Effector memory CD8-positive, alpha-beta T cell (primary cell): ENCODE data around the gene AGPAT3.
A peak's percentile ranks its signal among the peaks of the same experiment; 100 is the strongest.

Source experiments
- ATAC-seq: fragments of 150-1000 bp; cut with Tn5 transposase; replicated peaks from 2 replicates; pipeline ENCODE4 v1.10.0; 2021; ENCODE audit warnings: mild to moderate bottlenecking, moderate library complexity
- DNase-seq, 3 experiments: peaks; one replicate each; pipeline ENCODE4 v3.0.0; 2021
- H3K27ac Mint-ChIP-seq, 2 donors: one replicate each; pipeline ENCODE4 v1.8.0; 2022; ENCODE audit warnings: mild to moderate bottlenecking in 2 of 2, mixed read lengths in 2 of 2, moderate library complexity in 2 of 2
- H3K27me3 Mint-ChIP-seq, 2 donors: one replicate each; pipeline ENCODE4 v1.8.0; 2022; ENCODE audit warnings: mixed read lengths in 2 of 2
- H3K36me3 Mint-ChIP-seq: one replicate; pipeline ENCODE4 v1.8.0; 2022; ENCODE audit warnings: mild to moderate bottlenecking, moderate library complexity, mixed read lengths; ENCODE audit not compliant: insufficient read depth
- H3K4me1 Mint-ChIP-seq, 2 donors: one replicate each; pipeline ENCODE4 v1.8.0; 2022; ENCODE audit warnings: low read depth in 2 of 2, mixed read lengths in 2 of 2
- H3K4me3 Mint-ChIP-seq, 2 donors: one replicate each; pipeline ENCODE4 v1.8.0; 2022; ENCODE audit warnings: mild to moderate bottlenecking in 2 of 2, mixed read lengths in 2 of 2, moderate library complexity in 2 of 2
- H3K9me3 Mint-ChIP-seq, 2 donors: one replicate each; pipeline ENCODE4 v1.8.0; 2022; ENCODE audit warnings: mixed read lengths in 2 of 2

Gene AGPAT3

GRCh38 chr21:43933680-43934079, 68.7 kb downstream of the AGPAT3 start:
- Mint-ChIP-seq H3K27me3 (no peaks in the 10 kb centered on the region), H3K4me3 (no peak overlapping the region), H3K36me3 (peaks cover 9% of the 10 kb centered on the region), H3K27ac (no peak overlapping the region), H3K9me3 (no peaks in the 10 kb centered on the region), H3K4me1 (peaks cover 18 to 34% of the 10 kb centered on the region in 2 donors)
- DNase-seq, result no peak
- ATAC-seq, result no peak

- Mint-ChIP-seq H3K4me3 (no peak overlapping the region), H3K4me1 (peaks cover 22 to 35% of the 10 kb centered on the region in 2 donors), H3K27ac (no peak overlapping the region), H3K9me3 (no peaks in the 10 kb centered on the region), H3K27me3 (no peaks in the 10 kb centered on the region), H3K36me3 (peaks cover 9% of the 10 kb centered on the region)
- no peak for DNase-seq
- ATAC-seq, result no peak
Observed at GRCh38 chr21:43934116-43934515, 69.1 kb downstream of the AGPAT3 start.

- Mint-ChIP-seq H3K4me3 (no peak overlapping the region), H3K27me3 (no peaks in the 10 kb centered on the region), H3K4me1 (peaks cover 23 to 36% of the 10 kb centered on the region in 2 donors), H3K36me3 (peaks cover 9% of the 10 kb centered on the region), H3K9me3 (no peaks in the 10 kb centered on the region), H3K27ac (no peak overlapping the region)
- no peak for ATAC-seq
- DNase-seq, result no peak
Observed at GRCh38 chr21:43934716-43935705, 70.0 kb downstream of the AGPAT3 start.

GRCh38 chr21:43935711-43936110, 70.7 kb downstream of the AGPAT3 start:
- Mint-ChIP-seq H3K9me3 (no peaks in the 10 kb centered on the region), H3K27me3 (no peaks in the 10 kb centered on the region), H3K4me3 (no peak overlapping the region), H3K27ac (no peak overlapping the region), H3K4me1 (peaks cover 23 to 36% of the 10 kb centered on the region in 2 donors), H3K36me3 (peaks cover 6% of the 10 kb centered on the region)
- DNase-seq (no peak), ATAC-seq (no peak)

GRCh38 chr21:43936247-43936967, 71.4 kb downstream of the AGPAT3 start:
- H3K9me3 Mint-ChIP-seq, result no peaks in the 10 kb centered on the region
- H3K27ac Mint-ChIP-seq, result no peak overlapping the region
- peaks cover 25 to 33% of the 10 kb centered on the region in 2 donors for H3K4me1 Mint-ChIP-seq
- peaks cover 3% of the 10 kb centered on the region for H3K36me3 Mint-ChIP-seq
- no peaks in the 10 kb centered on the region for H3K27me3 Mint-ChIP-seq
- no peak overlapping the region for H3K4me3 Mint-ChIP-seq
- ATAC-seq (no peak), DNase-seq (no peak)

GRCh38 chr21:43937051-43937832, 72.2 kb downstream of the AGPAT3 start:
- H3K27ac Mint-ChIP-seq, result no peak overlapping the region
- no peaks in the 10 kb centered on the region for H3K27me3 Mint-ChIP-seq
- peaks cover 26% of the 10 kb centered on the region in 2 donors for H3K4me1 Mint-ChIP-seq
- H3K36me3 Mint-ChIP-seq, result peaks cover 3% of the 10 kb centered on the region
- no peak for ATAC-seq
- no peaks in the 10 kb centered on the region for H3K9me3 Mint-ChIP-seq
- no peak overlapping the region for H3K4me3 Mint-ChIP-seq
- no peak for DNase-seq

- peak overlapping the region in 1 of 2 donors; percentile 87 for H3K4me3 Mint-ChIP-seq
- H3K4me1 Mint-ChIP-seq, result peaks cover 24 to 27% of the 10 kb centered on the region in 2 donors
- no peaks in the 10 kb centered on the region for H3K27me3 Mint-ChIP-seq
- H3K36me3 Mint-ChIP-seq, result no peaks in the 10 kb centered on the region
- no peaks in the 10 kb centered on the region for H3K9me3 Mint-ChIP-seq
- H3K27ac Mint-ChIP-seq, result no peak overlapping the region
- ATAC-seq (no peak), DNase-seq (no peak)
Observed at GRCh38 chr21:43937891-43938309, 72.9 kb downstream of the AGPAT3 start.

GRCh38 chr21:43938751-43939442, 73.9 kb downstream of the AGPAT3 start:
- H3K4me1 Mint-ChIP-seq, result peaks cover 18 to 22% of the 10 kb centered on the region in 2 donors
- ATAC-seq, result peak; percentile 100
- peak overlapping the region; percentile 84 to 90 for H3K27ac Mint-ChIP-seq
- H3K36me3 Mint-ChIP-seq, result no peaks in the 10 kb centered on the region
- peak; percentile 86 to 91 (median 88) for DNase-seq
- H3K4me3 Mint-ChIP-seq, result peak overlapping the region; percentile 87 to 89
- no peaks in the 10 kb centered on the region for H3K9me3 Mint-ChIP-seq
- no peaks in the 10 kb centered on the region for H3K27me3 Mint-ChIP-seq

- Mint-ChIP-seq H3K4me3 (peak overlapping the region; percentile 87 to 89), H3K36me3 (no peaks in the 10 kb centered on the region), H3K27ac (peak overlapping the region; percentile 84 to 90), H3K27me3 (no peaks in the 10 kb centered on the region), H3K4me1 (peaks cover 18 to 25% of the 10 kb centered on the region in 2 donors), H3K9me3 (no peaks in the 10 kb centered on the region)
- DNase-seq (no peak), ATAC-seq (no peak)
Observed at GRCh38 chr21:43939443-43940328, 74.7 kb downstream of the AGPAT3 start.

- Mint-ChIP-seq H3K27me3 (no peaks in the 10 kb centered on the region), H3K27ac (no peak overlapping the region), H3K4me3 (no peak overlapping the region), H3K36me3 (no peaks in the 10 kb centered on the region), H3K4me1 (peaks cover 18 to 25% of the 10 kb centered on the region in 2 donors), H3K9me3 (no peaks in the 10 kb centered on the region)
- no peak for DNase-seq
- ATAC-seq, result no peak
Observed at GRCh38 chr21:43940329-43941050, 75.5 kb downstream of the AGPAT3 start.

GRCh38 chr21:43942201-43942600, 77.2 kb downstream of the AGPAT3 start:
- H3K4me1 Mint-ChIP-seq, result peaks cover 18 to 25% of the 10 kb centered on the region in 2 donors
- no peaks in the 10 kb centered on the region for H3K9me3 Mint-ChIP-seq
- H3K27ac Mint-ChIP-seq, result no peak overlapping the region
- DNase-seq (no peak), ATAC-seq (no peak)
- H3K4me3 Mint-ChIP-seq, result no peak overlapping the region
- H3K27me3 Mint-ChIP-seq, result no peaks in the 10 kb centered on the region
- no peaks in the 10 kb centered on the region for H3K36me3 Mint-ChIP-seq
